Measurements from ENCODE around the gene RNF130. TPM values are rescaled to one million over a fixed set of nuclear protein-coding genes. Genes with fewer than 3 reads are reported as not detected.
A peak's percentile ranks its signal among the peaks of the same experiment; 100 is the strongest.

The RNF130 gene
- 21.3 and 28.2 TPM in 2 replicates for total RNA-seq (2016; rRNA removed; fragmentation: Illumina TruSeq; extraction: Trizol)
- 51.1 and 56.5 TPM in 2 replicates for total RNA-seq (2016; cell fraction: cytosol; rRNA removed; fragmentation: Illumina TruSeq; extraction: Trizol; ENCODE audit: low read depth)
- total RNA-seq (2016; cell fraction: insoluble cytoplasmic fraction; rRNA removed; fragmentation: Illumina TruSeq; extraction: Trizol): 20.7 and 27.0 TPM in 2 replicates
- total RNA-seq (2016; cell fraction: membrane; rRNA removed; fragmentation: Illumina TruSeq; extraction: Trizol): 71.6 and 78.1 TPM in 2 replicates
- total RNA-seq (2016; cell fraction: nucleus; rRNA removed; fragmentation: Illumina TruSeq; extraction: Trizol): 19.2 and 22.9 TPM in 2 replicates
- polyA plus RNA-seq (2011; rRNA removed): 25.9 and 28.3 TPM in 2 replicates
- 21.0 and 26.9 TPM in 2 replicates for polyA plus RNA-seq (2011; cell fraction: cytosol; rRNA removed)
- 10.8 and 12.4 TPM in 2 replicates for polyA plus RNA-seq (2011; cell fraction: nucleus; rRNA removed)
- polyA plus RNA-seq (2012): 21.3 and 23.0 TPM in 2 replicates
- 78.2 and 88.6 TPM in 2 replicates for polyA plus RNA-seq (2016; cell fraction: cytosol; fragmentation: Illumina TruSeq; extraction: Trizol; ENCODE audit: low read depth)
- 31.6 and 34.3 TPM in 2 replicates for polyA plus RNA-seq (2016; cell fraction: insoluble cytoplasmic fraction; fragmentation: Illumina TruSeq; extraction: Trizol; ENCODE audit: low read depth)
- 86.4 and 87.9 TPM in 2 replicates for polyA plus RNA-seq (2016; cell fraction: membrane; fragmentation: Illumina TruSeq; extraction: Trizol; ENCODE audit: low read depth)
- polyA plus RNA-seq (2016; cell fraction: nucleus; fragmentation: Illumina TruSeq; extraction: Trizol; ENCODE audit: insufficient read depth, low read depth): 38.8 and 41.1 TPM in 2 replicates
- polyA minus RNA-seq (2011; rRNA and poly(A)+ RNA removed; ENCODE audit: low replicate concordance): 12.5 and 16.7 TPM in 2 replicates
- 12.9 and 13.1 TPM in 2 replicates for polyA minus RNA-seq (2011; cell fraction: cytosol; rRNA and poly(A)+ RNA removed)
- 18.3 and 20.1 TPM in 2 replicates for polyA minus RNA-seq (2011; cell fraction: nucleus; rRNA and poly(A)+ RNA removed)
- Bru-seq, nascent RNA: percentile 66 among the genes with signal in this experiment
- BruChase-seq, experiment 1, labeled RNA remaining after a 6-hour chase: percentile 64 among the genes with signal in this experiment
- percentile 64 among the genes with signal in this experiment for BruChase-seq, experiment 2, labeled RNA remaining after a 2-hour chase
- long read RNA-seq, experiment 1, transcript RNF130-205 (9 exons, 2,263 nt): major isoform, 54 of 65 reads
- long read RNA-seq, experiment 1, partial matches to known transcripts: 4 of 65 reads
- long read RNA-seq, experiment 1, other reads (novel, unspliced or antisense): 7 of 65 reads
- long read RNA-seq, experiment 2, transcript RNF130-205 (9 exons, 2,263 nt): major isoform, 67 of 91 reads
- long read RNA-seq, experiment 2, partial matches to known transcripts: 14 of 91 reads
- long read RNA-seq, experiment 2, other reads (novel, unspliced or antisense): 10 of 91 reads

- H3K9ac ChIP-seq (ENCODE audit: insufficient read depth, low read depth, low read length): peak within 1 kb of the TSS; percentile 89
- peak within 1 kb of the TSS; percentile 92 for H3K4me2 ChIP-seq (ENCODE audit: low read depth, low read length)
- peaks cover 32% of the 10 kb centered on the region for H3K4me1 ChIP-seq (ENCODE audit: insufficient read depth, low read length)
- peaks cover 33% of the 10 kb centered on the region for H3K79me2 ChIP-seq (ENCODE audit: insufficient read depth, low read length)
- H3K9me3 ChIP-seq (ENCODE audit: low read length): 0 out of 2 replicates have a peak, but pooled peaks cover 4% of the 10 kb centered on the region
- POLR2A ChIA-PET: no interaction called here
- 0% methylated on average over 5 of the region's 113 CpGs for WGBS (ENCODE audit: low lambda C conversion rate)
- DNase-seq (ENCODE audit: low spot score): peak; percentile 80
- in situ Hi-C loops (cut with HindIII; ENCODE audit: extremely low pct_ligation_motif_present, low pct_unique_long_range_greater_than_20kb): no loop called here
- CTCF ChIA-PET (ENCODE audit: low intra/inter-chr PET ratio, low total read pairs): no interaction called here
- no peak for FAIRE-seq
- H3K36me3 ChIP-seq (replicated peaks in 1 of 2; ENCODE audit: control insufficient read depth in 1 of 2, insufficient read depth in 2 of 2, low read length in 2 of 2): no peaks in the 10 kb centered on the region
- no TSS peak for BruUV-seq (replicated peaks)
- no peak within 1 kb of the TSS for H2AFZ ChIP-seq (ENCODE audit: low read length)
- H3K4me3 ChIP-seq (replicated peaks in 1 of 3; ENCODE audit: insufficient read depth in 1 of 3, low read depth in 2 of 3, low read length in 3 of 3): peak within 1 kb of the TSS; percentile 71 to 91 (median 85)
- ATAC-seq: peak; percentile 84
- intact Hi-C loops (cut with micrococcal nuclease; ENCODE audit: unreplicated experiment): loop anchor here (5.0 kb wide), 1 partner anchor 164 kb away; the partner anchor contains the start of gene TBC1D9B
- peaks cover 14% of the 10 kb centered on the region; the same call in 1 of the 2 replicates for H4K20me1 ChIP-seq (ENCODE audit: insufficient read depth, low read length)
- peak within 1 kb of the TSS; percentile 90 for H3K27ac ChIP-seq (ENCODE audit: extremely low read length, insufficient read depth, low read length)
- peaks cover 0 to 21% of the 10 kb centered on the region in 2 experiments; a peak in 3 of 5 replicates for H3K27me3 ChIP-seq (ENCODE audit: control insufficient read depth in 1 of 2, insufficient read depth in 2 of 2, low read length in 2 of 2)
- no peak; the same call in 1 of the 2 replicates for TF ChIP-seq ZNF180 (CRISPR knock-in tag; IDR thresholded peaks at IDR 0.05; ENCODE audit: borderline replicate concordance, low read depth)
- TF ChIP-seq ZNF280B (CRISPR knock-in tag; IDR thresholded peaks at IDR 0.05; ENCODE audit: borderline replicate concordance): peak; percentile 99
- peak; percentile 90 for TF ChIP-seq ZNF691 (CRISPR knock-in tag; IDR thresholded peaks at IDR 0.05; ENCODE audit: borderline replicate concordance, low read depth)
- peak; percentile 98 for TF ChIP-seq MEIS2 (CRISPR knock-in tag; IDR thresholded peaks at IDR 0.05)
- no peak for TF ChIP-seq CHD4 (IDR thresholded peaks at IDR 0.05; ENCODE audit: borderline replicate concordance, low read length)
- peak; percentile 98 for TF ChIP-seq ZNF563 (CRISPR knock-in tag; IDR thresholded peaks at IDR 0.05)
- TF ChIP-seq ZBTB20 (CRISPR knock-in tag; IDR thresholded peaks at IDR 0.05; ENCODE audit: borderline replicate concordance, low read depth): no peak
- TF ChIP-seq ZFY (CRISPR knock-in tag; IDR thresholded peaks at IDR 0.05): peak; percentile 88
- peak; percentile 72; the same call in 1 of the 2 replicates for TF ChIP-seq ZNF468 (CRISPR knock-in tag; IDR thresholded peaks at IDR 0.05)
- peak; percentile 70 for TF ChIP-seq BCL6 (CRISPR knock-in tag; IDR thresholded peaks at IDR 0.05)
- peak; percentile 98 for TF ChIP-seq ZNF44 (CRISPR knock-in tag; IDR thresholded peaks at IDR 0.05)
- TF ChIP-seq NR1H2 (CRISPR knock-in tag; IDR thresholded peaks at IDR 0.05; ENCODE audit: borderline replicate concordance, low read depth): peak; percentile 97
- peak; percentile 93 for TF ChIP-seq SAFB2 (CRISPR knock-in tag; IDR thresholded peaks at IDR 0.05; ENCODE audit: borderline replicate concordance, low read depth)
- TF ChIP-seq TBL1XR1 (IDR thresholded peaks at IDR 0.05; ENCODE audit: borderline replicate concordance, low read length, partially characterized antibody): no peak
- TF ChIP-seq PHF20 (CRISPR knock-in tag; IDR thresholded peaks at IDR 0.05): peak; percentile 77; the same call in 1 of the 2 replicates
- TF ChIP-seq TCF7 (IDR thresholded peaks at IDR 0.05; ENCODE audit: low read depth): no peak
These were observed at the start of gene RNF130 for GRCh38 chr5:180071531-180072255. Gene RNF130 (minus strand): TSS chr5:180071759. CDS start chr5:180071702, 57 bp downstream.
